ENCODE results near the gene MICALL2.

The MICALL2 gene

GRCh38 chr7:1468643-1469298 is 9.5 kb upstream of the MICALL2 start:
- DNase-seq: no peak

- no peak for DNase-seq
Measured at GRCh38 chr7:1468203-1468602, 8.9 kb upstream of the MICALL2 start.

- peak in 13 of 56 donors; percentile 7 to 73 (median 25) for DNase-seq
Measured at GRCh38 chr7:1466524-1467271, 7.4 kb upstream of the MICALL2 start.

- DNase-seq: no peak
Measured at GRCh38 chr7:1464694-1465093, 5.4 kb upstream of the MICALL2 start.

GRCh38 chr7:1463676-1464223 is 4.5 kb upstream of the MICALL2 start:
- DNase-seq: no peak

- DNase-seq: no peak
Measured at GRCh38 chr7:1461646-1462375, 2.5 kb upstream of the MICALL2 start.

- peak in 13 of 56 donors; percentile 8 to 43 (median 18) for DNase-seq
Measured at GRCh38 chr7:1460821-1461645, 1.8 kb upstream of the MICALL2 start.

- DNase-seq: peak in 3 of 56 donors; percentile 16 to 40 (median 38)
Measured at GRCh38 chr7:1459920-1460820, 900 bp upstream of the MICALL2 start.

- DNase-seq: peak; percentile 84 to 100 (median 99)
Measured at GRCh38 chr7:1459512-1459892, 232 bp upstream of the MICALL2 start.

GRCh38 chr7:1457949-1458682 is 1.2 kb downstream of the MICALL2 start:
- peak in 5 of 56 donors; percentile 6 to 48 (median 19) for DNase-seq

GRCh38 chr7:1457059-1457948 is 2.0 kb downstream of the MICALL2 start:
- DNase-seq: no peak

GRCh38 chr7:1455955-1456354 is 3.3 kb downstream of the MICALL2 start:
- DNase-seq: no peak

- DNase-seq: no peak
Measured at GRCh38 chr7:1455241-1455939, 3.9 kb downstream of the MICALL2 start.

GRCh38 chr7:1454542-1454941 is 4.7 kb downstream of the MICALL2 start:
- peak in 36 of 56 donors; percentile 10 to 83 (median 33) for DNase-seq

GRCh38 chr7:1452205-1452604 is 7.1 kb downstream of the MICALL2 start:
- DNase-seq: peak in 3 of 56 donors; percentile 14 to 34 (median 27)

GRCh38 chr7:1450987-1451386 is 8.3 kb downstream of the MICALL2 start:
- no peak for DNase-seq

GRCh38 chr7:1450431-1450830 is 8.8 kb downstream of the MICALL2 start:
- no peak for DNase-seq
